ENCODE data around the gene BCO2.

The BCO2 gene

DNA sequence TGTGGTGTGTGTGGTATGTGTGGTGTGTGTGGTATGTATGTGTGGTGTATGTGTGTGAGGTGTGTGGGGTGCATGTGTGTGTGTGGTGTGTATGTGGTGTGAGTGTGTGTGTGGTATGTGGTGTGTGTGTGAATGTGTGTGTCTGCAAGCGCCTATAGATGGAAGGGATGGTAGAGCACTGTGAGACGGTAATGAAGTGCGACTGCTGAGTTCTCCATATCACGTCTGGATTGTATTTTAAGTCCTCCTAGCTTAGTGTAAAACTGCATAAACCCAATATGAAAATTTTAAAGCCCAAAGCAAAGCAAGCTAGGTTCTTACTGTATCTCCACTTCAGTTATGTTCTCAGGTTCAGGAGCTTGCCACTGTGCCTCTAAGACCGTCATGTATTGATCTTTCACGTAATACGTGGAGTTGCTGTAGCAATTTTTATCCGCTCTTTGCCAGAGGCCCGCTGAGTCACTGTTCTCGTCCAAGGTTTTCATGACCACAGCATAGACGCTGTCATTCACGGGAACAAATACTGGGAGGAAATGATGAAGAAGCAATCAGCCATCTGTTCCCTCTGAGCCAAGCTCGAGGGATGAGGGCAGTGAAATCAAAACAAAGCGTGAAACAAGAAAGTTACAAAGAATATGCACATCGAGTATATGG lies 79.9 kb downstream of the BCO2 start:
- H3K27ac ChIP-seq = no peak overlapping the region
- TF ChIP-seq ZFX (IDR thresholded peaks at IDR 0.05) = no peak
- TF ChIP-seq, protein P1, sequence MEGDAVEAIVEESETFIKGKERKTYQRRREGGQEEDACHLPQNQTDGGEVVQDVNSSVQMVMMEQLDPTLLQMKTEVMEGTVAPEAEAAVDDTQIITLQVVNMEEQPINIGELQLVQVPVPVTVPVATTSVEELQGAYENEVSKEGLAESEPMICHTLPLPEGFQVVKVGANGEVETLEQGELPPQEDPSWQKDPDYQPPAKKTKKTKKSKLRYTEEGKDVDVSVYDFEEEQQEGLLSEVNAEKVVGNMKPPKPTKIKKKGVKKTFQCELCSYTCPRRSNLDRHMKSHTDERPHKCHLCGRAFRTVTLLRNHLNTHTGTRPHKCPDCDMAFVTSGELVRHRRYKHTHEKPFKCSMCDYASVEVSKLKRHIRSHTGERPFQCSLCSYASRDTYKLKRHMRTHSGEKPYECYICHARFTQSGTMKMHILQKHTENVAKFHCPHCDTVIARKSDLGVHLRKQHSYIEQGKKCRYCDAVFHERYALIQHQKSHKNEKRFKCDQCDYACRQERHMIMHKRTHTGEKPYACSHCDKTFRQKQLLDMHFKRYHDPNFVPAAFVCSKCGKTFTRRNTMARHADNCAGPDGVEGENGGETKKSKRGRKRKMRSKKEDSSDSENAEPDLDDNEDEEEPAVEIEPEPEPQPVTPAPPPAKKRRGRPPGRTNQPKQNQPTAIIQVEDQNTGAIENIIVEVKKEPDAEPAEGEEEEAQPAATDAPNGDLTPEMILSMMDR (conservative IDR thresholded peaks at IDR 0.05) = no peak

DNA sequence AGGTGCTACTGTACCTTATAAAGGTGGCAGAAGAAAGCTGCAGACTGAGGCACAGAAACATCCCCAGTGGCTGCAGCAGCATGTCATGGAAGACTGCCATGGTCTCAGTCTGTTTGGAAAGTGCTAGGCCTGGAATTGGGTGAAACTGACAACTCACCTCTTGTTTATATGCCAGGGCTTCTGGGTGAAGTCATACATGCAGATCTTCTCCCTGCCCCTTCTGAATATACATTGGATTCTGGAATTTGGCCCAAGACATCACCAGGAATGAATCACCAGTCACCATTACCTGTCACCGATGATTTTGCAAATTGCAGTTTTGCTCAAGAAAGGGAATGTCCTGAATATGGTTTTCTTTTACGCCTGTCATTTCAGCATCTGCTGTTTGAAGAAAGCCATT lies 85.2 kb downstream of the BCO2 start, which contains the start of gene PLET1:
Gene PLET1, minus strand, starts transcription at position 371 of the 400 bp plus-strand sequence. Its CDS starts 271 bp downstream, at position 100.
- TF ChIP-seq, protein P1 (conservative IDR thresholded peaks at IDR 0.05) = no peak
- TF ChIP-seq ZFX (IDR thresholded peaks at IDR 0.05) = no peak
- no peak within 1 kb of the TSS for H3K27ac ChIP-seq

DNA sequence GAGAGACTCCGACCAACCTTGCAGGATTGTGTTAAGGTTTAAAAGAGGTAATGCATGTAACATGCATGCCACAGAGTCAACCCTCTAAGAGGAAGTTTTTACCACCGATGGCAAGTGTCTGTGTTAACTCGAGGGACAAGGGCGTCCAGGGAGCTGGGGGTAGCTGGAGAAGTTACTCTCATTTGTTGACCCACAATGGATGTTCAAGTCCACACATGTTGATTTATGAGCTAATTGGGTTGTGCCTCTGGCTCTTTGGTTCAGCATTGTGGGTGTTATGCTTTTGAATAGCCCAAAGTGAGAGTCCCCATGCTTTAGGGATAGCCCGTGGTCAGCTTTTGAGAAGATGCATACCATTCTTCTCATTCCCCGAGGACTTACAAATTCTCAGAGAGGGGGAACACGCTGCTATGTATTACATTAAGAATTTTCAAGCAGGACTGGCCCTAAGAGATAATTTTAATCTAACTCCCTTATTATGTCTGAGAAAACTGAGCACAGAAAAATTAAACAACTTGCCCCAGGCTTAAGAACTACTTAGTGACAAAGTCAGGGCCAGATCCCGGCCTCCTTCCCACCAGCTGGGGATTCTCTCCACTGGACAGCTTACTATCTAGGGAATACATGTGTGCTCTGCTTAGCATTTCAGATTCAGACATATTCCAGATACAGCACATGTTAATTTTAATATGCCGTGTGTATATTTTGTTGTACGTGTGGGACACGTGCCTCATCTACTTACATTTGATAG lies 90.5 kb downstream of the BCO2 start:
- H3K27ac ChIP-seq = no peak overlapping the region
- no peak for TF ChIP-seq ZFX (IDR thresholded peaks at IDR 0.05)
- TF ChIP-seq, protein P1 (conservative IDR thresholded peaks at IDR 0.05) = no peak

DNA sequence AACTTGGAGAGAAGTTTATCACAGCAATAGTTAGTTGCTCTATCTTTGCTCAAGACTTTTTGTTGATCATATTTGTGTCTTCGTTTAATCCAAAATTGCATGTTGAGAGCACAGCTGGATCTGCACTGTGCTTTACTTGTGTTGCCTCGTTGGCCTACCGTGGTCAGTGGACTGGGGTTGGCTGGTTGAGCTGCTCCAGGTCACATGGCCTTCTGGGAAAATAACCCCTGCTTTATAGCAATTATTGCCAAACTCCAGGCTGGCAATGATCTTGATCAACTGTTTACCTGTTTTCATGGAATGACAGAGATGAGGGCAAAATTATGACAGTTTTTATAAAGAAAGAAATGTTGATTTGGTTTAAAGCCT lies 91.1 kb downstream of the BCO2 start:
- TF ChIP-seq, protein P1 (conservative IDR thresholded peaks at IDR 0.05) = no peak
- no peak for TF ChIP-seq ZFX (IDR thresholded peaks at IDR 0.05)
- H3K27ac ChIP-seq = no peak overlapping the region

DNA sequence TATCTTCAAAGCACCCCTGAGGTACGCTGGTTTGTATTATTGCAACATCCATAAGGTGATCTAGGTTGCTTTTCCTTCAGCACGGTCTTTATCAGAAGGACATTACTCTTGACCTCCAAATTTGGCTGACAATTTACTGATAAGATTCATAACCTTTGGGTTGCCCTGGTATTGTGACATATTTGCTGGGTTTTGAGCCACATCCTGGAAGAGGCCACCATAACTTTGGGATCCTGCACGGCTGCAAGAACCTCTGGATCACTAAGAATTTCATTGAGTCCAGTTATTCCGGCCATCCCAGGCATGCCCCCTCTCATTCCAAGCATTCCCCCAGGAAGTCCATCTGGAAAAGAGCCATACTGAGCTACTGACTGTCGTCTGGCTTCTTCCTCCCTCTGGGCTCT lies 91.9 kb downstream of the BCO2 start:
- TF ChIP-seq ZFX (IDR thresholded peaks at IDR 0.05) = no peak
- TF ChIP-seq, protein P1 (conservative IDR thresholded peaks at IDR 0.05) = no peak
- H3K27ac ChIP-seq = no peak overlapping the region

DNA sequence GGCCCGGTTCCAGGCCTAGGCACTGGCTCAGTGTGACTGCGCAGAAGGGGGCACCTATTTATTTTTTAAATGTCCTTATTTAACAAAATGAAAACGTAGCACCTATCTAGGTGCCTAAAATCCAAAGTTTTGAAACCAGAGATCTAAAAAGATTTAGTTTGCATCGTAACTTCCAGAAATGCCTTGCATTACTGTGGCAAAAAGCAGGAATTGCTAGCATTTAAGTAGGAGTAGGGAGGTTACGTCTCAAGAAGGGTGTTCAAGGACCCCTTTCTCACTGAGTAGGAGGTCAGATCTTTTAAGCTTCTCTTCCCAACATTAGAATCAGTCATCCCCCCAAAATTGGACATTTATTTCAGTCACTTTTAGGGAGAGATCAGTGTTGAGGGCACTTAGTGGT lies 93.1 kb downstream of the BCO2 start:
- H3K27ac ChIP-seq = no peak overlapping the region
- TF ChIP-seq ZFX (IDR thresholded peaks at IDR 0.05) = no peak
- TF ChIP-seq, protein P1 (conservative IDR thresholded peaks at IDR 0.05) = no peak

Data from C4-2B (cell line).